NCI-H2029 (cell line): ENCODE measurements around the gene DNAH14.

ENCODE experiments used
- DNase-seq: peaks from one replicate; lab custom pipeline; 2025; lab: John Stamatoyannopoulos, UW

The DNAH14 gene

DNA sequence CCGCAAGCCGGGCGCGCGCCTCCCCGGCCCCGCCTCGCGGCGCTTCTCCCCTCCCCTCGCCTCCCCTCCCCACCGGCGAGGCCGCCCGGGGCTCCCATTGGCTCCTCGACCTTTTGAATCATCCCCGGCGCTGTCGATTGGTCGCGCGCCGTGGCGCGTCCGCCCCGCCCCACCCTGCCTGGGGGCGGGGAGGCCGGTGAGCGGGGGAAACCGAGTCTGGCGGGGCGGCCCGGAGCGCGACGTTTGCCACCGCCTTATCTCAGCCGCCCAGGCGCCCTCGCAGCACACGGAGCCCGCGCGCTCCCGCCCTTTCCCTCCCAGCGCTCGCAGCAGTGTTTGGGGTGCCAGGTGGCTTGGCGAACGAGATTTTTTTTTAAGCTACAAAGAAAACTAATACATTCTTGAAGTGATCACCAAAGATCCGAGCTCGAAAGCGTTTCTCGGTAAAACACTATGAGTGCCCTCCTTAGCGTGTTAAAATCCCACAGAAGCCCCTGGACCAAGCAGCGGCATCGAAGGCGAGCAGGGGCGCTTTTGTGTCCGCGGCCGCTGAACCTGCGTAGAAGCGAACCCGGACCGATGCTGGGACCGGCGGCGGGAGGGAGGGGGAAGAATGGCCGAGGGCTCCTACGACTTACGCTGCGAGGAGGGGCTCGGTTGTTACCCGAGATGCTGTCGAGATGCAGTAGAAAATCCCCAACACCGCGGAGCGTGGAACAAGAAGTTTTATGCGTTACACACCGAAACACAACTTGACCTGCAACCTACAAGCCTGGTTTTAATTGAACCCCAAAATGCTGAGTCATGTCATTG is 498.8 kb downstream of the DNAH14 start:
- DNase-seq = peak; percentile 80

DNA sequence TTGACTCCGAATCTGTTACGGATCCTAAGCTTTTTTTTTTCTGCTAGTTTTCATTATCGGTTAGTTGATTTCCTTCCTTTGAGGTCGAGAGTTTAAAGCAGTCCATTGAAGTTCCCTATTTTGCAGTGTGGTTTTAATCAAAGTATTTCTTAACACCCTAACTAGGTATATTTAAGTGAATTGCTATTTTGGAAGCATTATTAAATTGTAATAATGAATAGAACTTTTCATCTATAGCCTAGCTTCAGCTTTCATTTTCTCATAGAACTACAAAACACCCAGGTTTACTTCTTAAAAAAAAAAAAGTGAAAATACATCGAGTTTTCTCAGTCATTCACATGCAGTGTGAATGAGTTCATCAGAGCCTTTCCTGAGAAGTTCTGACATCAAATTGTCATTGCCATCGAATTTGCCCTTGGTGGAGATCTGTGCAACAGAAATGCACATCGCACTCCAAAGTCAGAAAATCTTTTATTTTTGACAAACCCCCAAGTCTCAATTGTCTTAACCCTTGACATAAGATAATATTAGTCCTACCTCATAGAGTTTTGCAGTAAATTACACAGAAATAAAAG is 499.5 kb downstream of the DNAH14 start:
- DNase-seq = no peak

DNA sequence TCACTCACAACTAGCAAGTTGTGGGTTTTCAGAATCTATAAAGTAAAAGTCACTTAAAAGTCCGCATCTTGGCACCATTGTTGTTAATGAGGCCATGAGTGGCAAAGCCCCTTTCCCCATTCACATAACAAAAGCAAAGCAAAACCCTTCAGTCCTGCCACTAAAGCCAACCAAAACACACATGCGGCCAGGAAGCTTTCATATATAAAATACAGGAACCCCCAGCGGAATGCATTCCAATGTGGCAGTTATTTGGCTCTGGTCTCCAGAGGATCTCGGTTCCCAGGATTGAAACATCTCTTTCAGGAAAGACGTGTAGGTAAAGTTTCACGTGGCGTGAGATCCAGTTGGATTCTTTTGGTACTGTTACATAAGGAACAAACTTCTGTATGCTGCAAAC is 500.8 kb downstream of the DNAH14 start:
- no peak for DNase-seq

DNA sequence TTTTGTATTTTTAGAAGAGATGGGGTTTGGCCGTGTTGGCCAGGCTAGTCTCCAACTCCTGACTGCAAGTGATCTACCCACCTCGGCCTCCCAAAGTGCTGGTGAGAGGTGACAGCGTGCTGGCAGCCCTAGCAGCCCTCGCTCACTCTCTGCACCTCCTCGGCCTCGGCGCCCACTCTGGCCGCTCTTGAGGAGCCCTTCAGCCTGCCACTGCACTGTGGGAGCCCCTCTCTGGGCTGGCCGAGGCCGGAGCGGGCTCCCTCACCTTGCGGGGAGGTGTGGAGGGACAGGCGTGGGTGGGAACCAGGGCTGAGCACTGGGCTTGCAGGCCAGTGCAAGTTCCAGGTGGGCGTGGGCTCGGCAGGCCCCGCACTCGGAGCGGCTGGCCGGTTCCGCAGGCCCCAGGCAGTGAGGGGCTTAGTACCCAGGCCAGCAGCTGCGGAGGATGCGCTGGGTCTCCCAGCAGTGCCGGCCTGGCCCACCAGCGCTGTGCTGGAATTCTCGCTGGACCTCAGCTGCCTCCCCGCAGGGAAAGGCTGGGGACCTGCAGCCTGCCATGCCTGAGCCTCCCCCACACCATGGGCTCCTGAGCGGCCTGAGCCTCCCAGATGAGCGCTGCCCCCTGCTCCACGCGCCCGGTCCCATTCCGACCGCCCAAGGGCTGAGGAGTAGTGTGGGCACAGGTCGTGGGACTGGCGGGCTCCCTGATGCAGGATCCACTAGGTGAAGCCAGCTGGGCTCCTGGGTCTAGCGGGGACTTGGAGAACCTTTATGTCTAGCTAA is 501.8 kb downstream of the DNAH14 start:
- no peak for DNase-seq

DNA sequence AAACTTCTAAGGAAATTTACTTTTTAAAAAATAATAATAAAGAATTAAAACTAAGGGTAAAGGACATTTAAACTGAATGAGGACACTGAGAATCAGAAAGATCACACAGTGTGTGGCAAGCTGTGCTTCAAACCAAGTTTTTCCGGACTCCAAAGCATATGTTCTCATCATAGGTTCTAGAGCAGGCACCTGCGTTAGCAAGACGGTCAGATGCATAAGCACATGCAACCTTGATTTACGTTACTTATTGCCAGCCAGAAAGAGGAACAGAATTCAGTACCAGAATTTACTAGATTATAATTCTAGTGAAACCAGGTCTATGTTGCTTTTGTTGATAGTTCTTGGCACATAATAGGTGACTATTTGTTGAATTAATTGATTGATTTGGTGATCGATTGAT is 504.6 kb downstream of the DNAH14 start:
- DNase-seq = no peak

DNA sequence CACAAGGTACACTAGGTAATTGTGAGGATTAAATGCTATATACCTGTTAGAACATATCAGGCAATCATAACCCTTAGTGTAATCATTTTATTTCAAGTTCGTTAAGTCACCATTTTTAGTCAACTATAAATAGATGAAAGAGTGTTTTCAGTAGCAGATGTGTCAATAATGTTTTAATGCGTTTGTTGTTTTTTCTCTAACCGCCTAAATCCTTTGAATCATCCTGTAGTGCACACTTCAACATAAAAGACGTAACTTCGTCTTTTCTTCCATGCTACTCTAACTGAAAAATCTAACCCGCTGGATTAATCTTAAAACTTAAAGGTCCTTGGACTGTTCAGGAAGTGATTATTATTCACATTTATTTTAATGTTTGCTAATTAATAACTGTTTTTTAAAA is 505.6 kb downstream of the DNAH14 start:
- no peak for DNase-seq

DNA sequence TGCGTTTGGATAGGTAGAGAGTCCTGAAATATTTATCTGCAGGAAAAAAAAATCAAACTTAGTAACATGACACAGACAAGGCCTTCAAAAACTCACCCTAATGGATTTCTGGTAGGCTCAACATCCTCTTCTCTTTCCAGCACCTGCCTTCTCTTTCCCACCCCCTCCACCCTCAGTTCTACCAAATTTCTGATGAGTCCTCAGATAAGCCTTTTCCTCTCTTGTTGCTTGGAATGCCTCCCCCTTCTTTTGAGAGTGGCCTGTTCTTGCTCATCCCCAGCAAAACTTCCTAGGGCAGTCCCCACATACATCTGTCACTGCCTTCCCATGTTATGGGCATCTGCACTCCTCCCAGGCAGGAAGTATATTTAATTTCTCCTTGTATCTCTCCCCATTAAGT is 506.0 kb downstream of the DNAH14 start:
- no peak for DNase-seq

DNA sequence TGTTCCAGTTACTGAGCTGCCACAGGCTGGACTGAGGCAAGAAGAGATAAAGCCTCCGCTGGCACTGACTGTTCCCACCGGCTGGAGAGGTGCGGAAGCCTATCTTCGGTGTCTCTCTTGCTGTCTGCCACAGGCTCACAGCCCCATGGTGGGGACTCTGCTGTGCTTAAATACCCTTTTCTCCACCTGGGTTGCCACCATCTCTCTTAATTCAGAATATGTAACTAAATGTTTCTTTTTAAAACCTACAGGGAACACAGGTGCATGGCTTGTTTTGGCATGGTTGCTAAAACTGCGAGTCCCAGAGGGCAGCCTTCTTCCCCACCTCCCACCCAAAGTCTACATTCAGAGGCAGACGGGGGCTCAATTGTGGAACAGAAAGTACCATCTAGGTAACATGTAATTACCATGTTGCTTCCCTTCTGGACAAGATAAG is 506.5 kb downstream of the DNAH14 start:
- DNase-seq = no peak

DNA sequence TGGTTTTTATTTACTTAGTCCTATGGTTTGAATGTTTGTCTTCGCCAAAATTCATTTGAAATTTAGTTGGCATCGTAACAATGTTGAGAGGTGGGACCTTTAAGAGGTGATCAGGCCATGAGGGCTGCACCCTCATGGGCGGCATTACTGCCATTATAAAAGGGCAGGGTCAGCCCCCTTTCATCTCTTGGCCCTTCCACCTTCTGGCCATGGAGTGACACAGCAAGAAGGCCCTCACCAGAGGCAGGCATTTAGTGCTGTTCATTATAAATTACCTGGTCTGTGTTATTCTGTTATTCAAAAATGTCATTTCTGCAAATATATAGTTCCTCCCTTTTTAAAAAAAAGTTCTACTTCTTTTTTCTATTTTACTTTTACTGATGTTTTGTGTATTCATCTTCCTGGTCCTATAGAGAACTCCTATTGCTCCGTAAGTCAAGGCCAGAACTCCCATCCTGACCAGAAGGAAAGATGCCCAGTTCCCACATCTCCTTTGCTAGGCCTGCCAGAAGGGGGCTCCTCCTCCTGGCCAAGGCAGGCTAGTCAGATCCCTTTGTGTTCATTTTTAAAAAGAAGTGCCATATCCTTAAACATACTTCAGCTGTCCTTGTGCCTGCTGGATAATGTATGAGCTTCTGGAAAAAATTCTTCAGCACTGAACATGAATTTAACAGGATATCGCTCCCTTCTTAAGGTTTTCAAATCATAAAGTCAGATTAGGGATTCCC is 508.4 kb downstream of the DNAH14 start:
- no peak for DNase-seq

DNA sequence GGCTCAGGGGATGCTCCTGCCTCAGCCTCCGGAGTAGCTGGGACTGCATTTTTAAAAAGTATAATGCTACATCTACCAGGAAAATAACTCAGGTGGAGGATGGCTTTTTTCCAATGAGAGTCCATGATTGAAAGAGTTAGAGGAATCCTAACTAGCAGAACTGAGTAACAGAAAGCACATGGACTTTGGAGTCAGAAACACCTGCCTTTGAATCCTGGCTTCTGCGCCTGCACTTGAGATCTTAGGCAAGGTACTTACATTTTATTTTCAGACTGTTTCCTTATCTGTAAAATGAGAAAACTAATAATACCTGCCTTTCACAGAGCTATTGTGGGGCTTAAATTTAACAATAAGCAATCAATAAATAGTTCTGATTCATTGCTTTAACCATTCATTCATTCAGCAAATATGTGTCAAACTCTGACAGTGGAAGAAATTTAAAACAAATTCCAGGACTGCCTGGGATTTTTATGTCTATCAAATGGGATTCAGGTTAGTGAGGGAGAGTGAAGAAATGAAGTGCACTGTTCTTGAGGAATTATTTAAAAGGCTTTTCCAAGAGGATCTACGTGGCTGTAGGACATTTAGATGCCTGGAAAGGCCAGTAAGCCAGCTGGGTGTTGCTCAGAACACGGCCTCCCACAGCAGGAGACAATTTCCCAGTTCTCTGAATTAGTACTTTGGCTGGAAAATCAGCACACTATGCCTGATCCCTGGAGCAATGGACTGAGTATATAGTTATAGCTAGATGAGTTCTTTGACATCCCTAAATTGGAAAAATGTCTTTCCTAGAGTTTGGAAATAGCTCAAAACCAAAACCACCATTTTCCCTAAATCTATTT is 511.1 kb downstream of the DNAH14 start:
- no peak for DNase-seq

DNA sequence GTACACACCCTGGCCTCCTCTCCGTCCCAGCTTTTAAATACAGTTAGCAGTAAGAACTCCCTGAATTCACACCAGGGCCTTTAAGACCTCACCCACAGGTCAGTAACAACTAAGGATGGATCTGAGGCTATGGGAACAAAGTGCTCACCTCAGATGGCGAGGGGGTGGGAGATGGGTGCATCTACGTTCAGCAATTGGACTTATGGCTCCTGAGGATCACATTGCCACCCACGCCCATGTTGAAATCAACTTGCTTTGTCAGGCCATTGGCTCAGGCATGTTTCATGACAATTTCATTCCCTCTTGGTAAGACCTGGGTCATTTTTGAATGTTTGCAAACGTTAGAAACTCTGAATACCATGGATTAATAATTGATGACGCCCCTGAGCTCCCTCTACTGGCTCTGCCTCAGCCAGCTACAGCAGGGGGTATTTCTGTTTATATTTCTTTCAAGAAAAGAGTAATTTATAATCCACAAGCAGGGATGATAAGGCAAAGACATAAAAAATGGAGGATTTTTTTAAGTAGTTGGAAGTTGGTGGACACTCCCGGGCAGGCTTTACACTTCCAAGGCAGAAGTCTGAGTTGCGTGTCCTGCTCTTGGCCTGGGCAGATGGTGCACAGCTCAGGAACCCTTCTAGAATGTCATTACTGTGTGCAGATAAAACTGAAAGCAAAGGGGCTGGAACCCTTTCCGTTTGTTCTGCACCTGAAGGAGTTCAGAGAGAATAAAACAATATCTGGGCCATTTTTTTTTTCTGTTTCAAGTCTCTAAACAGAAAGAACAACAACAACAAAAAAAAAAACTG is 512.0 kb downstream of the DNAH14 start:
- DNase-seq = no peak

DNA sequence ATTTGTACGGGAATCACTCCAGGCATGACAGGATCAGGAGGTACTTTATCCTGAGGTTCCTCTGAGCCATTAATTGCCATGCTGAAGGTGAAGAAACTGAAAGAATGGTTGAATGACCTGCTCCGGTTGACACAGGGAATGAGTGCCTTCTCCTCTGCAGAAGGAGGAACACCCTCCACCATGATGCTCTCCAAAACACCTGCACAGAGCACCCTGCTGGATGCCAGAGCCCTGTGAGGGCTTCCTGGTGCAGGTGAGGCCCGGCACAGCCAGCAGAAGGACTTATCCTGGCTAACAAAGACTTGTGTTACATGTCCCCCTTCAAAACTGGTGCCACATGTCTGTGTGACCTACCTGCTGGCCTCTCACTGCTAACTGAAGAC is 512.6 kb downstream of the DNAH14 start:
- peak; percentile 44 for DNase-seq

DNA sequence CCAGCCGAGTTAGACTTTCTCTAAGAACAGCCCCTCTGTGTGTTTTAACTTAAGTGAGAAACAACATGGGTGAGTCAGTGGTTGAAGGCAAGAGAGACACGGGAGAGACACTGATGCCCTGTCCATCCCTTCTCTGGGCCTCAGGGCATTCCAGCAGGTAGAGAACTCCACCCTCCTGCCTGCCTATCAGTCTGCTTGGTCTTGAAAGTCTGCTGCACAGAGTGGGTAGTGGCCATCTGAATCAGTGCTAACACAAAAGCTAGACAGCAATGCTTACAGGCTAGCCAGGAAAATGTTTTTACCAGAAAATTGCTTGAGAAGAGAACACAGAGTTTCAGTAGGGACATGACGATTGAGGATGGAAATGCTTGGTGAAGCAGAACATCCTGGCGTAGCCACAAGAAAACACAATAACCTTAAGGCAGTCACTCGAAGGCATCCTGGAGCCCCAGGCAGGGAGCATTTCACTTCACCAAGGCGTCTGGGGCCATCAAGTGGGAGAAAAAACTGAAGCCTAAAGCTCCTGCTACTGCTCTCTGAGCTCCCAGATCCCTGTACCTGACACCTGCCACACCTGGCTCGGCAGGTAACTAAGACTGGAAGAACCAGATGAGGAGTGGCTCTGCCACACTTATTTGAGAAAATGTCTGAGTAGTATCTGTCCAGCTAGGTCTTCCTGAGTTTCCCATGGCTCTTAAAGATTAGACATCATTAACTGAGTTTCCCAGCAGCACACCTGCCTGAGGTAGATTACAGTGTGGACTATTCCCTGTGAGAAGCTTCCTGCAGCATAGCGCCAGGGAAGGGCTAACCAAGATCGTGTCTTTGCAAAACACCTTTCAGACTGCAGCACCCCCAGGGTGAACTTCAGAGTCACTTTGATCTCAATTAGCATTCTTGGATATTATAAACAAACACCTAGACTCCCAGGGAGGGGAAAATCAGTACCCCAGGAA is 516.4 kb downstream of the DNAH14 start:
- no peak for DNase-seq

DNA sequence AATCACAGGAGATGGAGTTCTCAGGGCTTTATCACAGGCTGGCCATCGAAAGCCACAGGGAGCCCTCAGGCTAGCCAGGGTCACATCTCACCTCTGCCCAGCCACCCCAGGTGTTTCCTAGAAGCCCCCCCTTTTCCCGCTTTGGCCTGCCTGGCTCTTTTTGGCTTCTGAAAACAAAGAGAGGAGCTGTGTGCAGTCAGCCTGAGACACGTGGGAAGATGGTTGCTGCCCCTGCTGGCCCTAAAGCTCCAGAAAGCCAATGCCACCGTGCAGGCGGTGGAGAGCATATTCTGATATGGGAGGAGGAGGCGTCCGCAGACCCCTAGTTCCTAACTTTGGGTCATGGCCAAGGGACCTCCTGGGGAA is 517.1 kb downstream of the DNAH14 start:
- DNase-seq = no peak

DNA sequence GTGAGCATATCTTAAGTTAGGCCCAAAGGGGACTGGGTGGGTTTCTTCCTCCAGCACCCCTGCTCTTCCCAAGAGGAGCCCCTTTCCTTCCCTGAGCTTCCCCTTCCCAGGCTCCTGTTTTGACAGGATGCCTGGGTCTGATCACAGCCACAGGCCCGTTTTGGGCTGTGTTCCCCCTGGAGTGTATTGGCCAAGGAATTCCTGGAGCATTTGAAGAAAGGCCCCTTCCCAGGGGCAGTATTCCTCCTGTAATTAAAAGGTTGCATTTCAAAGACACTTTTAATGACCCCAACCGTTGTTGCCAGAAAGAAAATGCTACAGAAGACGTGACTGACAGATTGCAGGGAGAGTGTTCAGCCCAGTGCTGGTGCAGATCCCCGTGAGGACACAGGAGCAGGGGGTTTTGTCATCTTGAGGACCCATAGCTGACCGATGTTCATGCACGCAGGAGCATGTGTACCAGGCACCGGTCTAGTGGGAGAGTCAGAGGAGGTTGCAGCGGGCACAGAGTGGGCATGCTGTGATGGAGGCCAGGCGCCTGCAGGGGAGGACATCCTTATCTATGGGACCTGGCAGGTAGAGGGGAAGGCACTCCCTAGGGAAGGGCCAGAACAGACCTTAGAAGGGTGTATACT is 517.6 kb downstream of the DNAH14 start:
- no peak for DNase-seq

DNA sequence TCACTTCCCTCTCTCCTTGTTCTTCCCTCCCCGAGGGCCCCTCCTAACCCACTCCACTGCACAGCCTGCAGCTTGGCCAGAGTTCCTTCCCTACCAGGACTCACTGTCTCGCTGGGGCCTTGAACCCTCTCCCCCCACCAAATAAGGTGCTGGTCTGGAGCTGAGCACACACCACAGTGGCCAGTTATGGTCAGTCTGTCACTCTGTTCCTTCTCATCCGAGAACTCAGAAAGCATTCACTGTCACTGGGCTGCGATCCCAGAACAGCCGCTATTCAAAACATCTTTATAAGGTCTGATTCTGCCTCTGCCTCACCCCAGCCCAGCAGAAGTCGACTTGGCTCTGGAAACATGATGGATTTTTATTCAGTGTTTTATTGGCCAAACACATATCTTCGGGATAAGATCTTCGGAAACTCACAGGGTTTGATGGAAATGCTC is 518.2 kb downstream of the DNAH14 start:
- no peak for DNase-seq

DNA sequence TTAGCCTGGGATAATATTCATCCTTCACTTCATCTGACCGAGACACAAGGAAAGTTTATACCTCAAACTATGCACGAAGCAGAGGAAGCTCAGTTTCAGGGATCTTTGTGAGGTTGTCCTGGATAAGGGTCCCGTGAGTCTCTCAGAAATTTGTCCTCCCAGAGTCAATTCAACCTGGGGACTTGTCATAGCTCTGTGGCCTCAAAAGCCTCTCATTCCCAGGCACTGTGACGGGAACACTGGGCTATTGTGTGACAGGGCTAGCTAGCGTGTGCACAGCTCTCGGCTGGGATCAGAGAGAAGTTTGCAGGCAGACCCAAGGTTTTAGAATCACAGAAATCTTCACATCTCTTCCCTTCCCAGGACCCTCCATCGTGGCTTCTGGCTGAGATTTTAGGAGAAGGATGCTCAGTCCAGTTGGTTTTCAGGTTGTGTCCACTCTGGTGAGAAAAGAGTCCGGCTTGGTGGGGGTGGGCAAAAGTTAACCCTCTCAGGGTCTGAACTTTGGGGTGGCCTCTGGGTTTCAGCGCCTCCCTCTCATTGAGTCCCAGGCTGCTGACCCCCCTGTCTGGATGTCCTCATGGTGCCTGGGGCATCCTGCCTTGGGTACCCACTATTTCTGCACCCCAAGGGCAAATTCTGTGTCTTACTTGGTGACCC is 518.8 kb downstream of the DNAH14 start:
- DNase-seq = no peak
